MCF 10A (cell line): Measurements from ENCODE around the gene LGALS9. TPM values are rescaled to one million over a fixed set of nuclear protein-coding genes. Genes with fewer than 3 reads are reported as not detected.
"Not testable (repeated sequence)": the region's sequence is repeated elsewhere in the genome, so short reads cannot be mapped to it uniquely, and the experiment has no call there.

Experiments
- BruUV-seq: library from RNA; stranded (reverse); fragments of 400-500 nt; replicated peaks from 2 replicates; lab custom pipeline; 2021; lab: Mats Ljungman, UMichigan
- CTCF ChIA-PET: fragments of 300-600 bp; sonication (Branson Sonifier 250); formaldehyde crosslinking; extraction: SDS; loops from one replicate; lab custom pipeline; 2021; ENCODE audit warnings: antibody characterized with exemption, inconsistent platforms; lab: Yijun Ruan, JAX
- POLR2A ChIA-PET: fragments of 300-600, 350-650 bp; sonication (Branson Sonifier 250); formaldehyde crosslinking; extraction: SDS; loops from one replicate; lab custom pipeline; 2020; ENCODE audit warnings: antibody characterized with exemption, inconsistent platforms; lab: Yijun Ruan, JAX
- DNase-seq: peaks from one replicate; pipeline ENCODE4 v3.0.0-alpha.2; 2018; ENCODE audit not compliant: unreplicated experiment
- H3K27ac Mint-ChIP-seq: one replicate; pipeline ENCODE4 v1.8.0; 2022; ENCODE audit warnings: mild to moderate bottlenecking, low read depth, mixed read lengths; ENCODE audit not compliant: unreplicated experiment
- H3K27me3 Mint-ChIP-seq: one replicate; pipeline ENCODE4 v1.8.0; 2022; ENCODE audit warnings: mixed read lengths; ENCODE audit not compliant: insufficient read depth, unreplicated experiment
- H3K36me3 Mint-ChIP-seq: one replicate; pipeline ENCODE4 v1.8.0; 2022; ENCODE audit warnings: mild to moderate bottlenecking, moderate library complexity, mixed read lengths; ENCODE audit not compliant: insufficient read depth, unreplicated experiment
- H3K4me1 Mint-ChIP-seq: one replicate; pipeline ENCODE4 v1.8.0; 2022; ENCODE audit warnings: mixed read lengths; ENCODE audit not compliant: insufficient read depth, unreplicated experiment
- H3K4me3 Mint-ChIP-seq: one replicate; pipeline ENCODE4 v1.8.0; 2022; ENCODE audit warnings: mild to moderate bottlenecking, moderate library complexity, mixed read lengths; ENCODE audit not compliant: unreplicated experiment
- H3K9me3 Mint-ChIP-seq: one replicate; pipeline ENCODE4 v1.8.0; 2022; ENCODE audit warnings: mixed read lengths; ENCODE audit not compliant: unreplicated experiment
- CTCF ChIP-seq: fragments of 200-600 bp; IDR thresholded peaks from one replicate; pipeline ENCODE4 v1.8.0; 2022; ENCODE audit warnings: antibody characterized with exemption, mild to moderate bottlenecking; ENCODE audit not compliant: unreplicated experiment
- intact Hi-C: fragments of 100-400 bp; cut with micrococcal nuclease; formaldehyde crosslinking; loops from 2 replicates; pipeline ENCODE4 v1.14.1; 2022
- total RNA-seq: library from RNA; stranded (reverse); gene quantifications from 2 replicates; pipeline ENCODE4 v1.2.3, GENCODE V29; 2022

Gene LGALS9
- total RNA-seq, 1 experiment from 2014 or later, result 0.54 TPM

DNA sequence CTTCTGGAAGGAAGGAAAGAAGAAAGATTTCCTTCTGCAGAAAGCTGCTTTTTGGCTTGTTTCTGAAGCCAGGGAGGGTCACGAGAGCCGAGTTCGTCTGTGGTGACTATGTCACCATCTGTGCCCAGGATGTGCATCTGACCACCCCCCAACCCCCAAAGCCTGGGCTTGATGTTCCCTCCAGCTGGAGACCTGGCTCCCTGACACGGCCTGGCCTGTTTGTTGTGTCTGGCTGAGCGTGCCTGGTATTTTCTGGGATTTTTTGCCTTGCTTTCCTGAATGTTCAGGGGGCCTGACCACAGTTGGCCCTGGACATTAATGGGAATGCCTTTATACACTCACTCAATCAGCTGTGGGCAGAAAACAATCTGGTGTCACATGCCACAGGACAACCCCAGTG lies 38.9 kb downstream of the LGALS9 start:
- intact Hi-C loops, result no loop called here
- Mint-ChIP-seq H3K27me3 (peaks cover 9% of the 10 kb centered on the region), H3K27ac (no peak overlapping the region), H3K36me3 (no peaks in the 10 kb centered on the region), H3K4me3 (no peak overlapping the region), H3K9me3 (no peaks in the 10 kb centered on the region), H3K4me1 (no peaks in the 10 kb centered on the region)
- no TSS peak for BruUV-seq
- TF ChIP-seq CTCF, result no peak
- no peak for DNase-seq
- ChIA-PET CTCF (interaction anchor here (0.8 to 2.4 kb wide), 3 partner anchors 68 to 87 kb away, joined by 3 to 6 read pairs (median 5); no protein-coding TSS in a partner anchor), POLR2A (no interaction called here)

DNA sequence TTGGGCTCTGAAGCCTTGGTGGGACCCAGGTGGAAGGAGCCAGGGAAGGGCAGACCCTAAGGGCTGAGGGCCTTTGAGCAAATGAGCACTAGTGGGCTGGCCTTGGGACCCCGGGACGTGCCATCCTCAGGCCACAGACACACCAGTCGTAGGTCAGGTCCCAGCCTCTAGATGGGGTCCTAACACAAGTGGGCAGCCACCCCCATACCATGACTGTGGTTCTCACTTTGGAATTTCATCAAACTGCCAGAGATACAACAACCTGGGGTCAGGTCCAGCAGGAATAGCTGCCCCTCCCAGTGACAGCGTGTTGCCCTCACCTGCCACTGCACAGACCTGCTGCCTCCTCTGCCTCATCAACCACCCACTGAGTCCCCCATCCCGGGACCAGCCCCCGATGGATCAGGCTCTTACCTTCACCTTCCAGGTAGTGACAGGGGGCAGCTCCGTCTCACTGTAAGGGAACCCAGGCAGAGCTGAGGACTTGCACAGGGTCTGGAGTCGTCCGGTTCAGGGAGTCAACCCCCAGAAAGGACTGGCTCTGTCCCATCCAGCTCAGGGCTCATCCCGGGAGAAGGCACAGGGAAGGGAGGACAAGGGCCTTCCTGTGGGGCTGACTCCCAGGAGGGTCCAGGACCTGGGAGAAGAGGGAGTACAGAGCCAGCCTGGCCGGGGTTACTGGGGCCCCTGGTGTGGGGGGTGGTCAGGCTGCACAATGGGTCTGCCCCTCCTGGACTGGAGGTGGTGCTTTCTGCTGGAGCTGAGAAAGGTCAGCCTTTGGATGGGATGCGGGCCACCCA lies 40.0 kb downstream of the LGALS9 start:
- no peak for TF ChIP-seq CTCF
- Mint-ChIP-seq H3K4me3 (no peak overlapping the region), H3K27ac (no peak overlapping the region), H3K9me3 (no peaks in the 10 kb centered on the region), H3K27me3 (peaks cover 9% of the 10 kb centered on the region), H3K4me1 (no peaks in the 10 kb centered on the region), H3K36me3 (no peaks in the 10 kb centered on the region)
- POLR2A ChIA-PET, result no interaction called here
- CTCF ChIA-PET, result interaction anchor here (0.9 to 2.4 kb wide), 3 partner anchors 16 to 85 kb away, joined by 3 to 6 read pairs (median 4); no protein-coding TSS in a partner anchor
- BruUV-seq, result no TSS peak
- DNase-seq, result no peak
- intact Hi-C loops, result no loop called here

DNA sequence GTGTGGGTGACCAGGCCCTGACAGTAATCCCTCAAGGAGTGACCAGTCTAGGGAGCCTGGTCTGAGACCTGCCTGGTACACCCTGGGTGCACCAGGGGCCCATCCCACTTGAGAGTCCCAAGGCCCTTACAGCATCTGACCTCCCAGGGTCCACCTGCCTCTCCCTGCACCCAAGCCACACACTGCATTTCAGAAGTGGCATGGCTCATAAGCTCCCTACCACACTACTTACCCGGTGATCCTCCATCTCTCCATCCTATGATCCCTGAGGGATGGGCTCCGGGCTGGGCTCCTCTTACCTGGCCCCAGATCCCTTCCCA lies 40.6 kb downstream of the LGALS9 start:
- no peak overlapping the region for H3K4me3 Mint-ChIP-seq
- peaks cover 14% of the 10 kb centered on the region for H3K27me3 Mint-ChIP-seq
- BruUV-seq, result no TSS peak
- no peaks in the 10 kb centered on the region for H3K36me3 Mint-ChIP-seq
- no peak overlapping the region for H3K27ac Mint-ChIP-seq
- intact Hi-C loops, result no loop called here
- no peak for DNase-seq
- CTCF ChIA-PET, result no interaction called here
- POLR2A ChIA-PET, result no interaction called here
- no peak for TF ChIP-seq CTCF
- no peaks in the 10 kb centered on the region for H3K9me3 Mint-ChIP-seq
- no peaks in the 10 kb centered on the region for H3K4me1 Mint-ChIP-seq

- DNase-seq, BruUV-seq, H3K9me3 Mint-ChIP-seq, intact Hi-C loops, POLR2A ChIA-PET, H3K4me3 Mint-ChIP-seq, H3K27ac Mint-ChIP-seq, CTCF ChIA-PET, H3K4me1 Mint-ChIP-seq, H3K36me3 Mint-ChIP-seq: not testable (repeated sequence)
- peaks cover 19% of the 10 kb centered on the region for H3K27me3 Mint-ChIP-seq
Observed at GRCh38 chr17:27671977-27672480, 41.0 kb downstream of the LGALS9 start.
